H9 (cell line): ENCODE results near the gene TSC22D4. TPM values are rescaled to one million over a fixed set of nuclear protein-coding genes. Genes with fewer than 3 reads are reported as not detected.
"Not testable (repeated sequence)": the region's sequence is repeated elsewhere in the genome, so short reads cannot be mapped to it uniquely, and the experiment has no call there.

Source experiments
- DNase-seq: peaks from one replicate; pipeline ENCODE4 v3.0.0-alpha.2; 2017
- H2AFZ ChIP-seq: one replicate; pipeline ENCODE4 v1.6.1; 2013; ENCODE audit warnings: mild to moderate bottlenecking, low read length, control low read depth, moderate library complexity
- H2AK5ac ChIP-seq: 2 replicates; pipeline ENCODE4 v1.6.1; 2013; ENCODE audit warnings: low read length, control low read depth, mixed read lengths; ENCODE audit not compliant: insufficient read length
- H2BK120ac ChIP-seq: one replicate; pipeline ENCODE4 v1.6.1; 2013; ENCODE audit warnings: low read depth, mild to moderate bottlenecking, low read length, control low read depth, inconsistent platforms; ENCODE audit not compliant: poor library complexity, severe bottlenecking
- H2BK12ac ChIP-seq: 2 replicates; pipeline ENCODE4 v1.6.1; 2013; ENCODE audit warnings: low read length, control low read depth, mixed read lengths, low read depth; ENCODE audit not compliant: insufficient read length
- H2BK15ac ChIP-seq: 2 replicates; pipeline ENCODE4 v1.6.1; 2013; ENCODE audit warnings: low read depth, low read length, control low read depth
- H2BK20ac ChIP-seq: one replicate; pipeline ENCODE4 v1.6.1; 2013; ENCODE audit warnings: low read depth, mild to moderate bottlenecking, low read length, control low read depth, inconsistent platforms; ENCODE audit not compliant: poor library complexity, severe bottlenecking
- H2BK5ac ChIP-seq: 2 replicates; pipeline ENCODE4 v1.6.1; 2013; ENCODE audit warnings: low read length, control low read depth, mixed read lengths; ENCODE audit not compliant: insufficient read length
- H3K14ac ChIP-seq: 2 replicates; pipeline ENCODE4 v1.6.1; 2013; ENCODE audit warnings: low read length, control low read depth; ENCODE audit not compliant: insufficient read depth
- H3K18ac ChIP-seq: 2 replicates; pipeline ENCODE4 v1.6.1; 2013; ENCODE audit warnings: low read depth, mild to moderate bottlenecking, mixed read lengths, low read length, control low read depth; ENCODE audit not compliant: insufficient read length
- H3K23ac ChIP-seq: 2 replicates; pipeline ENCODE4 v1.6.1; 2013; ENCODE audit warnings: low read length, control low read depth, mixed read lengths, low read depth; ENCODE audit not compliant: insufficient read length
- H3K23me2 ChIP-seq: 2 replicates; pipeline ENCODE4 v1.6.1; 2013; ENCODE audit warnings: low read depth, mild to moderate bottlenecking, mixed read lengths, low read length, control low read depth; ENCODE audit not compliant: insufficient read length, poor library complexity, severe bottlenecking
- H3K27ac ChIP-seq: 2 replicates; pipeline ENCODE4 v1.5.1; 2013; ENCODE audit warnings: low read length, control low read depth, mixed read lengths, low read depth; ENCODE audit not compliant: insufficient read length
- H3K27me3 ChIP-seq: 2 replicates; pipeline ENCODE4 v1.6.1; 2013; ENCODE audit warnings: low read length, control low read depth, inconsistent platforms; ENCODE audit not compliant: insufficient read depth
- H3K4ac ChIP-seq: 2 replicates; pipeline ENCODE4 v1.6.1; 2013; ENCODE audit warnings: low read depth, mild to moderate bottlenecking, control low read depth, inconsistent platforms, low read length, moderate library complexity
- H3K4me1 ChIP-seq: 2 replicates; pipeline ENCODE4 v1.6.1; 2013; ENCODE audit warnings: low read length, control low read depth, inconsistent platforms; ENCODE audit not compliant: insufficient read depth
- H3K4me2 ChIP-seq: 2 replicates; pipeline ENCODE4 v1.6.1; 2013; ENCODE audit warnings: low read length, control low read depth, mixed read lengths; ENCODE audit not compliant: insufficient read length, insufficient read depth
- H3K56ac ChIP-seq: 2 replicates; pipeline ENCODE4 v1.6.1; 2013; ENCODE audit warnings: low read depth, mild to moderate bottlenecking, mixed read lengths, low read length, control low read depth; ENCODE audit not compliant: insufficient read length
- H3K79me1 ChIP-seq: 2 replicates; pipeline ENCODE4 v1.6.1; 2013; ENCODE audit warnings: low read depth, mild to moderate bottlenecking, moderate library complexity, low read length, control low read depth, inconsistent platforms; ENCODE audit not compliant: insufficient read depth, poor library complexity, severe bottlenecking
- H3K79me2 ChIP-seq: 2 replicates; pipeline ENCODE4 v1.6.1; 2013; ENCODE audit warnings: low read length, control low read depth, inconsistent platforms; ENCODE audit not compliant: insufficient read depth
- H3K9ac ChIP-seq: 2 replicates; pipeline ENCODE4 v1.6.1; 2013; ENCODE audit warnings: low read length, control low read depth, mixed read lengths; ENCODE audit not compliant: insufficient read length; ENCODE audit errors: extremely low read depth
- H3K9me3 ChIP-seq: one replicate; pipeline ENCODE4 v1.6.1; 2013; ENCODE audit warnings: low read depth, low read length, inconsistent platforms; ENCODE audit not compliant: control insufficient read depth
- H3T11ph ChIP-seq: one replicate; pipeline ENCODE4 v1.6.1; 2013; ENCODE audit warnings: mild to moderate bottlenecking, low read length, control low read depth, inconsistent platforms
- H4K20me1 ChIP-seq: one replicate; pipeline ENCODE4 v1.6.1; 2013; ENCODE audit not compliant: control insufficient read depth, insufficient read length, insufficient read depth
- H4K5ac ChIP-seq: 2 replicates; pipeline ENCODE4 v1.6.1; 2013; ENCODE audit warnings: low read depth, mild to moderate bottlenecking, mixed read lengths, low read length, control low read depth; ENCODE audit not compliant: insufficient read length
- H4K8ac ChIP-seq: replicated peaks from 2 replicates; pipeline ENCODE4 v1.6.1; 2013; ENCODE audit warnings: low read length, control low read depth, mixed read lengths, low read depth; ENCODE audit not compliant: insufficient read length
- H4K91ac ChIP-seq: 2 replicates; pipeline ENCODE4 v1.6.1; 2013; ENCODE audit warnings: low read depth, mild to moderate bottlenecking, moderate library complexity, mixed read lengths, low read length, control low read depth; ENCODE audit not compliant: insufficient read length
- H3K27ac Mint-ChIP-seq, 3 experiments: 2 replicates in 2 of 3; 3 replicates in 1 of 3; pipeline ENCODE4 v1.8.0; 2020 to 2021; ENCODE audit warnings: mixed read lengths in 3 of 3, mild to moderate bottlenecking in 1 of 3, moderate library complexity in 1 of 3
- H3K27me3 Mint-ChIP-seq: 2 replicates; pipeline ENCODE4 v1.8.0; 2021; ENCODE audit warnings: low read depth, mild to moderate bottlenecking, moderate library complexity, mixed read lengths
- H3K36me3 Mint-ChIP-seq, 3 experiments: 2 replicates in 2 of 3; 3 replicates in 1 of 3; pipeline ENCODE4 v1.8.0; 2020 to 2021; ENCODE audit warnings: low read depth in 3 of 3, mixed read lengths in 3 of 3; ENCODE audit not compliant: insufficient read depth in 1 of 3
- H3K4me1 Mint-ChIP-seq, 2 experiments: 2 replicates each; pipeline ENCODE4 v1.8.0; 2020; ENCODE audit warnings: mixed read lengths in 2 of 2
- H3K4me3 Mint-ChIP-seq, 2 experiments: 2 replicates in 1 of 2; 3 replicates in 1 of 2; pipeline ENCODE4 v1.8.0; 2020 to 2021; ENCODE audit warnings: mild to moderate bottlenecking in 2 of 2, mixed read lengths in 2 of 2, moderate library complexity in 1 of 2
- H3K9me3 Mint-ChIP-seq, 2 experiments: 2 replicates in 1 of 2; 3 replicates in 1 of 2; pipeline ENCODE4 v1.8.0; 2020; ENCODE audit warnings: mild to moderate bottlenecking in 2 of 2, mixed read lengths in 2 of 2, moderate library complexity in 1 of 2
- WGBS: extraction: QIAGEN DNeasy Blood & Tissue Kit; methylation state at CpG from one replicate; pipeline ENCODE4 v1.1.7; 2013; ENCODE audit warnings: missing lambda C conversion rate, low lambda C conversion rate, mixed read lengths; ENCODE audit not compliant: insufficient read length; ENCODE audit errors: extremely low coverage; 5-methylcytosine and 5-hydroxymethylcytosine counted together
- total RNA-seq: library from RNA; stranded (reverse); gene quantifications from 2 replicates; pipeline ENCODE4 v1.2.1, GENCODE V29; 2021

TSC22D4 gene
- total RNA-seq, 1 experiment from 2014 or later: 17.5 TPM

- not testable (repeated sequence) for H3K4me1 Mint-ChIP-seq, H3K4me2 ChIP-seq, DNase-seq, H3K9me3 ChIP-seq, H3K23me2 ChIP-seq, H4K20me1 ChIP-seq, H3K56ac ChIP-seq, H3K27ac ChIP-seq, H2BK5ac ChIP-seq, H3K27ac Mint-ChIP-seq, H3K14ac ChIP-seq, H3K4ac ChIP-seq, H3K4me3 Mint-ChIP-seq, H3K23ac ChIP-seq, H3K27me3 ChIP-seq, H3K79me2 ChIP-seq, H4K8ac ChIP-seq, H4K5ac ChIP-seq, H2AK5ac ChIP-seq, H3T11ph ChIP-seq, H3K79me1 ChIP-seq, H3K36me3 Mint-ChIP-seq, H3K18ac ChIP-seq, H3K9ac ChIP-seq, H4K91ac ChIP-seq, H2BK15ac ChIP-seq, H2BK120ac ChIP-seq, H2BK12ac ChIP-seq, H2BK20ac ChIP-seq, H2AFZ ChIP-seq, H3K4me1 ChIP-seq, H3K27me3 Mint-ChIP-seq
- H3K9me3 Mint-ChIP-seq: peaks cover 12 to 16% of the 10 kb centered on the region in 2 experiments
- WGBS: no CpG with 5 or more reads among the region's 34 CpGs
These were observed 44.2 kb upstream of the TSC22D4 start for GRCh38 chr7:100523192-100523591.

DNA sequence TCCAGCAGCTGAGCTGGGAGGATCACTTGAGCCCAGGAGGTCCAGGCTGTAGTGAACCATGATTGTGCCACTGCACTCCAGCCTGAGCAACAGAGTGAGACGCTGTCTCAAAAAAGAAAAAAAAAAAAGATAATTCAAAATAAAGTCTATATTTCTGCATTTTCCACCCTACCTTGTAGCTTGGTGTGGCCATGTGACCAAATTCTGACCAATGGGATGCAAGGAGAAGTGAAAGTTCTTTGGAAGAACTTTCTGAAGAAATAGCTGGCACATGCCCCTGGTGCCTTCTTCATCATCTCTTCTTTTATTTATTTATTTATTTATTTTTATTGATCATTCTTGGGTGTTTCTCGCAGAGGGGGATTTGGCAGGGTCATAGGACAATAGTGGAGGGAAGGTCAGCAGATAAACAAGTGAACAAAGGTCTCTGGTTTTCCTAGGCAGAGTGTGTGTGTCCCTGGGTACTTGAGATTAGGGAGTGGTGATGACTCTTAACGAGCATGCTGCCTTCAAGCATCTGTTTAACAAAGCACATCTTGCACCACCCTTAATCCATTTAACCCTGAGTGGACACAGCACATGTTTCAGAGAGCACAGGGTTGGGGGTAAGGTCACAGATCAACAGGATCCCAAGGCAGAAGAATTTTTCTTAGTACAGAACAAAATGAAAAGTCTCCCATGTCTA, 43.0 kb upstream of the TSC22D4 start:
- not testable (repeated sequence) for DNase-seq, H3T11ph ChIP-seq, H3K4me1 Mint-ChIP-seq, H3K4me2 ChIP-seq, H2BK5ac ChIP-seq, H3K4me1 ChIP-seq, H3K18ac ChIP-seq, H3K23me2 ChIP-seq, H3K27ac Mint-ChIP-seq, H3K79me1 ChIP-seq, H3K27me3 Mint-ChIP-seq, H3K27ac ChIP-seq, H2AFZ ChIP-seq, H2BK120ac ChIP-seq, H4K5ac ChIP-seq, H3K56ac ChIP-seq, H3K4ac ChIP-seq, H2BK12ac ChIP-seq, H2BK15ac ChIP-seq, H3K79me2 ChIP-seq, H3K27me3 ChIP-seq, H3K9me3 ChIP-seq, H2AK5ac ChIP-seq, H2BK20ac ChIP-seq, H3K9ac ChIP-seq, H3K23ac ChIP-seq, H4K20me1 ChIP-seq, H3K36me3 Mint-ChIP-seq, H4K8ac ChIP-seq, H4K91ac ChIP-seq, H3K14ac ChIP-seq, H3K4me3 Mint-ChIP-seq
- no CpG with 5 or more reads among the region's 3 CpGs for WGBS
- H3K9me3 Mint-ChIP-seq: peaks cover 12 to 16% of the 10 kb centered on the region in 2 experiments
